M059J (cell line): ENCODE results near the gene SPATA13. TPM values are rescaled to one million over a fixed set of nuclear protein-coding genes. Genes with fewer than 3 reads are reported as not detected.
A peak's percentile ranks its signal among the peaks of the same experiment; 100 is the strongest.

Source experiments
- DNase-seq: peaks from one replicate; pipeline ENCODE4 v3.0.0-alpha.2; 2012; ENCODE audit warnings: low read depth
- total RNA-seq: library from RNA; depleted of rRNA; stranded (reverse); fragments of >200 nt; shearing (Covaris generic); gene quantifications from 2 replicates; pipeline ENCODE4 v1.2.3, GENCODE V29; 2014

SPATA13 gene
- total RNA-seq, 1 experiment from 2014 or later: 7.1 TPM

DNA sequence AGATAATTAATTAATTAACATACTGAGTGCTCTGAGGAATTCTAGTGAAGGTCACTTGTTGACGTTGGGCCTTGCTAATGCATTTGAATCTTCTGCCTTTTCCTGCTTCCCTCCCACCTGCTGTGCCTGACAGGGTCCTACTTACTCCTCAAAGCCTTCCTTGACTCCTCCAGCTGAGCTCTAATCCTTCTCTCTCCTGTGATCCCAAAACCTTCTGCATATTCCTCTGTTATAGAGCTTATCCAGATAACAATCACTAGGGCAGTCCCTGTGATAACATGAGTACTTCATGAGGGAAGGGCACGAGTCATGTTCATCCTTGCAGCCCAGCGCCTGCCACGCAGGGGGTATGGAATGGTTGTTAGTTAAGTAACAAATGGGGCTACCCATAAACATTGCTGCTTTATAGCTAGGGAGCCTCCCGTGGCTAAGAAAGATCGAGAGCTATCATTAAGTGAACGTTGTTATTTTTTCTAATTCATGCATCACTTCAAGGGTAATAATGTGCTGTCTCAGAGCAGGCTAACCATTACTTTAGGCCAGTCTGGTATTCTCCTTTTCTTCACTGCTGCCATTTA, 19.1 kb upstream of the SPATA13 start:
- peak; percentile 37 for DNase-seq

DNA sequence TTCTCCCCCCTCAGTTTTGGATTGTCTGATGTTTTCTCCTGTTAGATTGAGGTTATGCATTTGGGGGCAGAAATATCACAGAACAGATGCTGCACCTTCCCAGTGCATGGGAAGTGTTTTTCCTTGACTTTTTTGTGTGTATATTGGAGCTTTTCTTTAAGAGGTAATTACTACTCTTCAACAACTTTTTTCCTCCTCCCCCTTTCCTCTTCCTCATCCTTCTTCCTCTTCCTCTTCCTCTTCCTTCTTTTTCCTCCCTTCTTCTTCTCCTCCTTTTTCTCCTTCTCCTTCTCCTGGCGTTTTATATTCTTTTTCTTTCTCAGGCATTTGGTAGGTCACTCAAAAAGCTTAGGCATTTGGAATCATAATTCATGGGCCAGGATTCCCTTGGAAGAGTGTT, 18.1 kb upstream of the SPATA13 start:
- DNase-seq: no peak

DNA sequence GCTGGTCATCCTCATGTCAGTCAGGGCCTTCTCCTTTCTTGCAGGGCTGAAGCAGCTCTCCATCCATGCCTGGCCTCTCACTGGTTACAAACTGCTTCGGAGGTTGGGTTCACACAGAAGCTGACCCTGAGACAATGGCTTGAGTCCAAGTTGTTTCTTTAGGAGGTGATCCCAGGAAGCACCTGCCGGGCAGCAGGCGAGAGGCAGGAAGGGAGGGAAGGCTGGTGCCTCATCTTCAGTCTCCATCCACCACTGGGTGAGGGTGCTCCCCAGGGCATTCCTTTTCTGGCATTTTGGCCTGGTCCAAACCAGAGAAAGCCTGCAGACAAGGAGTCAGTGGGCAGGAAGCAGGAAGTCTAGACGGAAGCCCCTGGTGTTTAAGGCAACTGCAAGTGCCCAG, 17.6 kb upstream of the SPATA13 start:
- DNase-seq: no peak

DNA sequence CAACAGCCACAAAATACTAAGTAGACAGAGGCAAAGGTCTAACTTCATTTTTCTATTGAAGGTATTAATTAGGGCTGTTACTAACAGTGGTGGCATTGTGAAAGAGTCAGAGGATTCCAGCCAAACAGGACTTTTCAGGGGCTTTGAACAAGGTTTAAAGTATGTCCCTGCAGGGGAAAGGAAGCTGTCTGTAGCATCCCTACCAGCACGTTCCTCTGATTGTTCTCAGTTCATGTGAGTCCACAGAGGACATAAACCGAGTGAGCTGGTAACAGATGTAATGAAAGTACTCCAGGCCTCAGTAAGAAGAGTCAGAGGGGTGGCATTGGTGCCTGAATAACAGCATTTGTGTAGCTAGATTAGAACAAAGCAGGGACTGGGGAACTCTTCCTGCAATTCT, 15.3 kb upstream of the SPATA13 start:
- DNase-seq: no peak

DNA sequence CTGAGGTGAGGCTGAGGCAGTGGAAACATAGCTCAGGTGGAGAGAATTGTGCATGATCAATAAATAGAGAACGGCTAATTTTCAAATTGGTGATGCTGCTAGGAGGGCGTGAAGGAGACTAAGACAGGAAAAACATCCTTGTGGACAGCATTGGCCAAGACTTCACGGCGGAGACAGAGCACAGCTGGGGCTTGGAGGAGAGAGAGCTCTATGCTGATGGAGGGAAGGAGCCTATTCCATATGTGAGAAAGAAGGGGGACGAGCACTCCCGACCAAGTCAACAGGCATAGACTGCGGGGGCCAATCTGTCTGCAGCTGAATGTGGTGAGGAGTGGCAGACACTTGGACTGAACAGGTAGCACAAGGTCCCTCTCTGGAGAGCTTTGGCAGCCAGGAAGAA, 14.8 kb upstream of the SPATA13 start:
- DNase-seq: no peak

DNA sequence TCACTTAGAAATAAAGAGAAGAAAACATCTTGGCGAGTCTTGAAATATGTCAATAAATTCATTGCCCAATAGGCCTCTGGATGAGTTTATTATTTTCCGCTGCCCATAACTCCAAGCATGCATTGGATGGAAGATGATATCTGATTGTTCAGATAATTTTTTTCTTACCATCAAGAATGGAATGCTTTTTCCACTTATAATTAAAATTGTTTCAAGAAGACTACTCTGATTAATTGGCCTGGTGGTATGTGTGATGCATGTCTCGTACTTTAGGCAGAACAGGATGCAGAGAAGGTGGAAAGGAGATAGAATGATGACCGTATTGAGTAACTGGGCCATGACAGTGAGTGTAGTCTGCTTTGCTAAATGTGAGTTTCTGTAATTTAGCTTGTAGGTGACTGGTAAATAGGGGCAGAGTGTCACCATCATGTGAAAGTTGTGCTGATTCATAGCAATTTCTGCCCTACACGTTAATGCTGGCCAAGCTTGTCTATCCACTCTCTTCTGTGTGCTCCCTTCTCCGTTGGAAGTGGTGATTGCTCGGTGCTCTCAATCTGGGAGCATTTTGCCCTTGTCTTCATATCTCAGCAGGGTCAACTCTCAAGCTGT, 13.5 kb upstream of the SPATA13 start:
- DNase-seq: no peak

DNA sequence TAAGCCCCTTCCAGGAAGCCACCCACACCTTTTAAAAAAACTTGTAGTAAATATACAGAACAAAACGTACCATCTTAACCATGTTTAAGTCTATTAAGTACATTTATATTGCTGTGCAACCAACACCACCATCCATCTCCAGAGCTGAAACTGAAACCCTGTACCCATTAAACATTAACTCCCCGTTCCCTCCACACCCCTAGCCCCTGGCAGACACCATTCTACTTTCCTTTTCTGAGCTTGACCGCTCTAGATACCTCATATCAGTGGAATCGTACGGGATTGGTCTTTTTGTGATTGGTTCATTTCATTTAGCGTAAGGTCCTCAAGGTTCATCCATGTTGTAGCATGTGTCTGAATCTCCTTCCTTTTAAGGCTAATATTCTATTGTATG, 13.0 kb upstream of the SPATA13 start:
- no peak for DNase-seq

DNA sequence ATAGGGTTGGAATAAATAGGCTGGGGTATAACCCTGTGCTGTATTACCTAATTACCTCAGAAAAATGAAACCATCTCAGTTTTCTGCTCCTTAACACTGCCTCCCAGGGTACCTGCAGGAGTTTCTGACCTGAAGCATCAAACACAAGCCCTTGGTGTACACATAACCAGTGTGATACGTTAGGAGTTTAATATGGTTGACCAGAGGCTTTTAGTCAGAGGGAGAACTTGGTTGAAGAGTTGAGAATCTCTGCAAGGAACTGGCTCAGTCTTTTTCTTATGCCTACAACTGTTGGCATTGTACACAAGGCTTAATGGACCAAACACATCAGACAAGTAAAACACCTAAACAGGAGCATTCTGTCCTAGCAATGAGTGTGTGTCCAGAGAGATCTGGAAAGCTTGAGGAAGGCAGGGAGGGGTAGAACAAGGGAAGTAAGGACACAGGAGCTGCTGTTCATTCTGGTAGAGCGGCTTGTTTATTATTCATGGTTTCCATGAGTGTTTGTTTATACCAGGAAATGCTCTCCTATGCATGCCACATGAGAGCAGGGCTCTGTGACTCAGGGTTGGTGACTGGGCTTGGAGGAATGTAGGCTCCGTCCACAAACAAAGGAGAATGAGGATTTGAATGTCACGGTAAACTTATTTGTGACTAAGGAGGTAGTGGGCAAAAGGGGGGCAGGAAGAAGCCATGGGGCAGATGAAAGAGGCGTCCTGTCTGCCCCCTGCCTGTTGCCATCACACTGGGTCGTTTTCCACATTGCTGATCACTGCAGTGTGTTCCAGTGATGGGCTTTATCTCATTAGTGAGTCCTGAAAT, 11.9 kb upstream of the SPATA13 start:
- DNase-seq: peak; percentile 98

DNA sequence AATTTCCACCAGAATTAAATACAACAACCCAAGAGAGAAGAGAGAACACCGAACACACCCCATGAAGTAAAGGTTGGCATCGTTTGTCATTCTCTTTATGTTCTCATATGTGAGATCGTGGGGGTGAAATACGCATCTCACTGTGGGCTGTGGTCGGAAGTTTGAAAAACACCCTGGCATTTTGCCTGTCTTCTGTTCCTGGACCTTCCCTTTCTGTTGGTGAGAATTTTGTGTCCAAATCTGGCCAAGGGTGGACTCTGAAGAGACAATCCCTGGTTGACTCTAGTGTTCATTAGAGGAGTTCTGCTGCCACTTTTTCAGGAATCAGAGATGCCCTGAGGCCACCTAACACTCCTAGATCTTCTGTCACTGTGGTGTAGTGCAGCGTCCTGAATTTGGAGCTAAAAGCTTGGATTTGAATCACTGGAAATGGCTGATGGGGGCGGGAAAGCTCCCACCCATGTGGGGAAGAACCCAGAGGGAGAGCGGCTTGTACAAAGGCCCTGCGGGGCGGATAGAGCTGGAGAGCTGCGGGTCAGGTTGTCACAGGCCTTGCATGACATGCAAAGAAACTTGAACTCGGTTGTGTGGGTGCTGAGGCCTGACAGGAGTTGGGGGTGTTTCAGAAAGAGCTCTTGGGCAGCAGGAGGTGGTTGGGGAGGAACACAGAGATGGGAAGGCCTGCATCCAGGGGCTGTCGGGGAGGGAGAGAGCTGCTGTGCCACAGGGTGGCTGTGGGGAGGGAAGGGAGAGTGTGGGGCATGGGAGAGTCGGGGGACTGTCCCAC, 11.1 kb upstream of the SPATA13 start:
- DNase-seq: peak; percentile 69

DNA sequence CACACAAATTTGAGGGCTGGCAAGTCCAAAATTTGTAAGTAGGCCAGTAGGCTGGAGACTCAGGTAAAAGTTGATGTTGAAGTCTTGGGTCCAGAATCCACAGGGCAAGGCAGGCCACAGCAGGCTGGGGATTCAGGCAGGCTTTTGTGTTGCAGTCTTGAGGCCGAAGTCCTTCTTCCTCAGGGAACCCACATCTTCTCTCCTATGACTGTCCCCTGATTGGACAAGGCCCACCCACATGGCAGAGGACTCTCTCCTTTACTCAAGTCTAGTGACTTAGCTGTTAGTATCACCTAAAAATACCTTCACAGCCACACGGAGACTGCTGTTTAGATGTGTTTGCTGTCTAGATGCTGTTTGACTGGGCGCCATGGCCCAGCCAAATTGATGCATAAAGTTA, 9.9 kb upstream of the SPATA13 start:
- no peak for DNase-seq

DNA sequence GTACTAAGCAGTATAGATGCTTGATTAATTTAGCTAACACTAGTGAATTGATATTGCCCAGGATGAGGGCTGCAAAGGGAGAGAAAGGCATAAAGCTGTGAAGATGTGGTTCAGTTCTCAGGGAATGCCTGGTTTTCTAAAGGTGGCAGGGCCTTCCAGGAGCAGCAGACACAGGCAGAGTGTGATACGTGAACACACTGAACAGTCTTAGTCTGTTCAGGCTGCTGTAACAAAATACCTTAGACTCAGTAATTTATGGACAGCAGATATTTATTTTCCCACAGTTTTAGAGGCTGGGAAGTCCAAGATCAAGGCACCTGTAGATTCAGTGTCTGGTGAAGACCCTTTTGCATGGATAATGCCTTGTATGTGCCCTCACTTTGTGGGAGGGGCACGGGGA, 8.7 kb upstream of the SPATA13 start:
- no peak for DNase-seq

DNA sequence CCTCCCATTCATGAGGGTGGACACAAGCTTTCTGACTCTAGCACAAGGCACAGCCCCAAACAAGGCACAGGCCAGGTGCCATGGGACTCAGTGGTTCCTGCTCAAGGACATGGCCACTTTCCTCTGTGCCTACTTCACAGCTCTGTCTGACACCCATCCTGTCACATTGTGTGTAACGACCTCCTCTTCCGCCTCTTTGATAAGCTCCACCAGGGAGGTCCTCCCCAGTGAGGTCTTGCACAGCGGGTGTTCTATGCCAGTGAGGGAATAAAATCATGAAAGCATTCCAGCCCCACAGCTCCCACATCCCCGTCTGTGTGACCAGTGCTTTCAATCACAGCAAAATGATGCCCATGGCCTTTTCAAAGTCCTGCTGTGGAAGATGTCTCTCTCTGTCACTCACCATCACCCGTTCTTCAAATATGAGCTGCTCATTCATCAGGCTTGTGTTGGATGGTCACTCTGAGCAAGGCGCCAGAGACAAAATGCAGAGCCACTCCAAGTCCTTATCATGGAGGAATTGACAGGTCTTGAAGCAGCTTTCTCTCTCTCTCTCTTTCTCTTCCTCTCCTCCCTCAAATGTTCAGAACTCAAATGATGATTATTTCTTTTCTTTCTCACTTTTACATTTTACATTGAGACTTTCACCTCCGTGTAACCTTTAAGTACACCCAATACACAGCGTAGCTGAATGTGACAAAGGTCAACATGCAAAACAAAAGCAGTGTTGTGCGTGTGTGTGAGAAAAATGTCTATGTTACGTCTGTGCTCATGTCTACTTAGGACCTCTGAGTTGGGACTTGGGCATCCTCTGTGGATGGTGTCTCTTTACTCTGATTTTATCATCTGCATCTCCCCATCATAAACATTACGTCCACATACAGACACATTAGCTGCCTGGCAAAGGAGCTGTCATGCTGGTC, 8.0 kb upstream of the SPATA13 start:
- no peak for DNase-seq

DNA sequence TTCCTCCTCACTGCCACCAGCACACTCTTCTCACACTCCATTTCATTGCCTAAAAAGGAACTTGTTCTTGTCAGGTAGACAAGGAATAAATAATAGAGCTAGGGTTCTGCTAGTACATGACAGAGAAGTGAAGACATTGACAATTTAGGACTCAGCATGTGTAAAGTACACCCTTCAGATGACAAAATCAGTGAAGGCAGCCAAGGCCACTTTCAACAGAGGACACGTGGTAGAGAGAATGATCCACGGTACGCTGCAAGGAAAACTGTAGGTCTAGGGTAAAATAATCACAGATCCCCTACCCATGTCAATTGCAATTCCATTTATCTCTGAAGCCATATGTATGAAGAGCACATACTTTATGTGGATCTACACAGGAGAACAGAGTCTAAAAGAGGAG, 7.2 kb upstream of the SPATA13 start:
- DNase-seq: no peak

DNA sequence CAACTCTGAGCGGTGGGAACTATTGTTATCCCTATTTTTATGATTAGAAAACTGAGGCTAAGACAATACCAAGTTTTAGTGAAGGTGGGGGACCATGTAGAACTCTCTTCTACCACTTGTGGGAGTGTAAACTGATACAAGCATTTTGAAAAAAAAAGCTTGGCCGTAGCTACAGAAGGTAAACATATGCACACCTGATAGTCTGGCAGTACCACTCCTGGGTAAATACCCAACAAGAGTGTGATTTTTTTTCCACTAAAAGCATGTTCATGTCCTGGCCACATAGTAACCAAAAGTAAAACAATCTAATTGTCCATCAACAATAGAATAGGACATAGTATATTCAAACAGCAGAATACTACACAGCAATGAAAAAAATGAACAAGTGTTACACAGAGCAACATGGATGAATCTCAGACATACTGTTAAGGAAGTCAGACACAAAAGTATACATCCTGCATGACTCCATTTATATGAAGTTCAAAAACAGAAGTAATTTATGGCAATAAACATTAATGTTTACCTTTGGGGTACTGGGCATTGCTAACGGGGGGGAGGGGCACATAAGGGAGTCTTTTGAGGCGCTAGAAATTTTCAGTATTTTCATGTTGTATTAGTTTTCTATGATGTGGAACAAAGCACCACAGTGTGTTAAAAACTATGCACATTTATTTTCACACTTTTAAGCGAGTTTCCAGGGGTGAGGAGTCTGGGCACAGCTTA, 6.4 kb upstream of the SPATA13 start:
- DNase-seq: no peak

DNA sequence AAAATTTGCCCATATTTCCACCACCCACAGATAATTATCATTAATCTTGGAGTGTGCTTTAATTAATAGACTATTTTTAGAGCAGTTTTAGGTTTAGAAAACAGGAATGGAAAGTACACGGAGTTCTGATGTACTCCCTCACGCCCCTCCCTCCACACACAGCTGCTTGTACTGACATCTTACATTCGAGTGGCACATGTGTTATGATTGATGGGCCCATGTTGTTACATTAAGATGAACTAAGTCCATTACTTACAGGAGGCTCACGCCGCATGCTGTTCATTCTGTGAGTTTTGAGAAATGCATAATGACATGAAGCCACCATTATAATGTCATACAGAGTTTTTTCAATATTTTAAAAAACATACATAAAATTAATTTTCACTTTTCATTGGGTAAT, 1.2 kb upstream of the SPATA13 start:
- DNase-seq: no peak

DNA sequence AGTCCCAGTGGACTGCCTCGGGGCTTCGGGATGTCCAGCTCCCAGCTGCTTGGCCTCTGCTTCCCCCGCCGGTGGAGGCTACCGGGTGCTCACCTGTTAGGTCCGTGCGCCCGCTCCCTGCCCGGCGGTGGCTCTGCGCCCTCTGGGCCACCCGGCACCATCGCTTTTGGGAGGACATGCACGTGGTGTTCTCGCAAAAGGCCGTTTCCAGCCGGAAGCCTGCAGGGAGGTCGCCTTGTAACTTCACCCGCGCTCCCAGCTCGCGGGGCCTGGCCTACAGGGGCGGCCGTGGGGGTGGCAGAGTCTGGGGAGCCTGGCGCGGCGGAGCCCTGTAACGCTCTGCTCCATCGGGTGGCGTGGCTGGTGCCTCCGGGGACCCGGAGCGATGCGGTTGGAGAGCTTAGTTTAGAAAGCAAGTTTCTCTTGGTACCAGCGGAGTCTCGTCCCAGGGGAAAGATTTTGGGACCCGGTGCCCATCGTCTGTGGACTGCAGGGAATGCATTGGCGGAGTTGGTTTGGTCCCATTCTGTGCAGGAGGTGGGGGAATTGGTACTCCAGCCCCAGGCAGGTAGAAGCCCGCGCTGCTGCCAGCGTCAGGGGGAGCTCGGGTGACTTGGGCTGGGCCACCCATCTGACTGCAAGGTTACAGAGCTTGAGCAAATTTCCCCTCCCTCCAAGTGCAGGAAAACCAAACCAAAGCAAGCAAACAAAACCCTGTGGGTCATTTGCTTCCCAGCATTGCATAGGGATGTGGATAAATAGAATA, 673 bp downstream of the SPATA13 start:
- peak; percentile 22 for DNase-seq

DNA sequence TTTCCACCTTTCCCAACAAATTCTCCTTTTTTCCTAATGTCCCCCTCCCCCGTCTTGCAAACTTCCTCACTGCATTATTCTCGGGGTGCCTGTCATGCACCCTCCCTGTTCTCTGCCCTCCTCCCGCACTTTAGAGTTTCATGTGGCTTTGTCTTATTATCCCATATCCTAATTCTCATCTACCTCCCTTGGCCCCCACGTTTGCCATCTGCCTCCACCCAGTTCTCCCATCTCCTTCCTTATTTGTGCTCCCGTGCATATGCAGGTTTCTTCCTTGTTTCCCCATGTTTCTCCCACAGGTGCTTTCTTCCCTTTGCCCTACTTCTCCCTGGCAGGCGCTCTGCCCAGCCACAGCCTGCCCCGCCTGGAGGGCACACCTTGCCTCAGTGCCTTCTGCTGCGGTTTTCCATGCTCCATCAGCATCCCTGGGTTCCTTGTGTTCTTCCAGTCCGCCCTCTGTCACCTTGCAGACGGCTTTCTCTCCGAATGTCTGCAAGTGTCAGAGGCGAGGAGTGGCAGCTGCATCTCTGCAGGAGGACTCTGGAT, 1.5 kb downstream of the SPATA13 start:
- no peak for DNase-seq

DNA sequence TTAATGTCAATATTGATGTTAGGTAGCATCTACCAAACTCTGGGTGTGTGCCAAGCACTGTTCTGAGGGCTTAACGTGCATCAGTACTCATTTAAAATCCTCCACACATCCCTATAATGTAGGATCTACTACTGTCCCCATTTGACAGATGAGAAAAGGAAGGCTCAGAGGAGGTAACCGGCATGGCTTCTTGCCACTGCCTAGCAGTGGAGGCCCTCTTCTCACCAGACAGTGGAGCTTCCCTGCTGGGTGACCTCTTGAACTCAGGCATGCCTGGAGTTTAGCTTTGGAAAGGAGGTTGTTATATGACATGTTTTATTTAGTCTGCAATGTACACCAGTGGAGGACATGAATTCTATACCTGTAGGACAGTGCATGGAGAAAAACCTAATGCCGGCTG, 2.1 kb downstream of the SPATA13 start:
- DNase-seq: no peak

DNA sequence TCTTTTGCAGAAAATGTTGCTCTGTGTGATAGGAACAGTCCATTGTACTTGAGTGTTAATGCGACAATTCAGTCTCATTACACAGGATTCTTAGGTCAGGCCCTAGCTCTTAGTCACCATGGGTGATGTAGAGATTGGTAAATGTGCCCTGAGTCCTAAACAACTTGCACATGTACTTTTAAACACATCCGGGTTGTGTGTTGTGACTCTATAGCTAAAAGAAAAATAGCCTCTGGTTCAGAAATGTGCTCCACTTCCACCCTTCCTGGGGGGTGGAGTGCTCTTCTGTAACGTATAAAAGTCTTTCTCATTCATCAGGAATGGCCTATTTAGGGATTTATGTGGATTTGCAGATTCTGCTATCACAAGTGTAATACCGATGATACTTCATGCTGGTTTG, 5.2 kb downstream of the SPATA13 start:
- peak; percentile 53 for DNase-seq

DNA sequence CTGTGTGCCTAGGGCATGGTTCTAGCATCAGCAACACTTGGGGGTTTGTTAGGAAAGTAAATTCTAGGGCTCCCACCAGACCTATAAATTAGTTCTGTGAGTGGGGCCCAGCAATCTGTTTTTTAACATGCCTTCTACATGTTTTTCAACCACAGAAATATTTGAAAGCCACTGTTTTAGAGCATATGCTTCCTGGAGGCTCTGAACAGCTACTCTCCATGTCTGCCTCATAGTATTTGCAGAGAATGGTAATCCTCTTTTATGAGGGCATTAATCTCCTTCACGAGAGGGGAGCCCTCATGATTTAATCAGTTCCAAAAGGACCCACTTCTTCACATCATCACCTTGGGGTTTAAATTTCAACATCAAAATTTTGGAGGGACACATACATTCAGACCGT, 6.0 kb downstream of the SPATA13 start:
- no peak for DNase-seq
